NCI-H2107 (cell line): ENCODE measurements around the gene MPC1.

Experiments used
- DNase-seq: peaks from one replicate; lab custom pipeline; 2025; lab: John Stamatoyannopoulos, UW

Gene MPC1

GRCh38 chr6:166317261-166318212, 65.2 kb downstream of the MPC1 start:
- DNase-seq, result no peak

- DNase-seq, result no peak
These were observed 67.3 kb downstream of the MPC1 start for GRCh38 chr6:166315436-166315835.
